GM12878 (cell line): ENCODE data around the gene WDSUB1. TPM values are rescaled to one million over a fixed set of nuclear protein-coding genes. Genes with fewer than 3 reads are reported as not detected.

ENCODE experiments used
- ATAC-seq: fragments of 200-7000 bp; cut with Tn5 transposase; 3 replicates; pipeline ENCODE4 v1.9.1; 2020; ENCODE audit warnings: mild to moderate bottlenecking, moderate library complexity
- BruUV-seq: library from RNA; stranded (reverse); fragments of 400-500 nt; replicated peaks from 2 replicates; lab custom pipeline; 2021; lab: Mats Ljungman, UMichigan
- CTCF ChIA-PET: fragments of 300-600 bp; sonication (Branson Sonifier 250); formaldehyde crosslinking; extraction: SDS; loops from one replicate; lab custom pipeline; 2021; ENCODE audit warnings: inconsistent platforms; lab: Yijun Ruan, JAX
- POLR2A ChIA-PET: fragments of 350-600 bp; formaldehyde crosslinking; extraction: SDS; loops from one replicate; lab custom pipeline; 2021; ENCODE audit warnings: inconsistent platforms; lab: Charles Lee
- RAD21 ChIA-PET: fragments of 300-600 bp; sonication (Branson Sonifier 250); formaldehyde crosslinking; loops from one replicate; lab custom pipeline; 2023; ENCODE audit warnings: antibody characterized with exemption; ENCODE audit not compliant: unreplicated experiment; lab: Charles Lee
- SMC1A ChIA-PET: fragments of 300-600 bp; sonication (Branson Sonifier 250); formaldehyde crosslinking; loops from one replicate; lab custom pipeline; 2023; ENCODE audit not compliant: unreplicated experiment, uncharacterized antibody; lab: Charles Lee
- DNase-seq: peaks from one replicate; pipeline ENCODE4 v3.0.0-alpha.2; 2011; ENCODE audit warnings: low read depth, low spot score
- FAIRE-seq: peaks from 3 replicates; lab custom pipeline; 2011; peaks lifted over from hg19 to GRCh38; lab: Jason Lieb, UNC
- H2AFZ ChIP-seq: 2 replicates; pipeline ENCODE4 v1.6.0; 2011; ENCODE audit warnings: low read depth, low read length, control low read depth; ENCODE audit not compliant: control insufficient read depth
- H3K27ac ChIP-seq: 2 replicates; pipeline ENCODE4 v1.5.1; 2011; ENCODE audit warnings: control low read depth; ENCODE audit not compliant: control insufficient read depth, insufficient read depth
- H3K27me3 ChIP-seq, 2 experiments: replicated peaks in 1 of 2; 2 replicates each; pipeline versions ENCODE4 v1.6.0 to v1.6.1; 2011; ENCODE audit warnings: low read length in 1 of 2; ENCODE audit not compliant: control insufficient read depth in 2 of 2, insufficient read depth in 2 of 2
- H3K36me3 ChIP-seq, 2 experiments: 2 replicates each; pipeline ENCODE4 v1.5.1; 2011; ENCODE audit warnings: low read length in 1 of 2; ENCODE audit not compliant: control insufficient read depth in 2 of 2, insufficient read depth in 2 of 2
- H3K4me1 ChIP-seq: 2 replicates; pipeline ENCODE4 v1.6.1; 2011; ENCODE audit warnings: mild to moderate bottlenecking, low read length, moderate library complexity, mixed read lengths; ENCODE audit not compliant: control insufficient read depth, insufficient read depth
- H3K4me2 ChIP-seq: 2 replicates; pipeline ENCODE4 v1.6.0; 2011; ENCODE audit warnings: control low read depth; ENCODE audit not compliant: control insufficient read depth, insufficient read depth
- H3K4me3 ChIP-seq: fragments of 200-600 bp; sonication (generic); 2 replicates; pipeline ENCODE4 v1.5.1; 2016
- H3K79me2 ChIP-seq: 2 replicates; pipeline ENCODE4 v1.6.0; 2011; ENCODE audit warnings: low read length; ENCODE audit not compliant: control insufficient read depth, insufficient read depth
- H3K9ac ChIP-seq: 2 replicates; pipeline ENCODE4 v1.8.0; 2011; ENCODE audit warnings: low read length, control low read depth, mixed read lengths; ENCODE audit not compliant: control insufficient read depth, insufficient read depth
- H3K9me3 ChIP-seq: replicated peaks from 3 replicates; pipeline ENCODE4 v1.5.1; 2011; ENCODE audit warnings: mild to moderate bottlenecking, low read length; ENCODE audit not compliant: control insufficient read depth, insufficient read depth
- H4K20me1 ChIP-seq: 2 replicates; pipeline ENCODE4 v1.6.0; 2011; ENCODE audit not compliant: control insufficient read depth, insufficient read depth
- DPF2 ChIP-seq: fragments of 450-650 bp; IDR thresholded peaks from 2 replicates; pipeline ENCODE4 v1.6.1; 2017; ENCODE audit warnings: mild to moderate bottlenecking
- HCFC1 ChIP-seq: fragments of 150-350 bp; IDR thresholded peaks from 2 replicates; pipeline ENCODE4 v1.6.1; 2014; ENCODE audit warnings: low read length
- MTA3 ChIP-seq: IDR thresholded peaks from 2 replicates; pipeline ENCODE4 v1.6.1; 2012; ENCODE audit warnings: low read length, inconsistent platforms, borderline replicate concordance
- NFIC ChIP-seq: IDR thresholded peaks from 2 replicates; pipeline ENCODE4 v1.6.1; 2012; ENCODE audit warnings: low read depth, mild to moderate bottlenecking, inconsistent platforms, low read length, moderate library complexity
- SIX5 ChIP-seq: IDR thresholded peaks from 2 replicates; pipeline ENCODE4 v1.6.1; 2011; ENCODE audit warnings: mild to moderate bottlenecking, low read depth, low read length, moderate library complexity; ENCODE audit not compliant: severe bottlenecking
- ZBED1 ChIP-seq: IDR thresholded peaks from 2 replicates; pipeline ENCODE4 v1.6.1; 2016; ENCODE audit warnings: borderline replicate concordance
- ZSCAN29 ChIP-seq: fragments of 450-650 bp; IDR thresholded peaks from 2 replicates; pipeline ENCODE4 v1.6.1; 2017; ENCODE audit warnings: mild to moderate bottlenecking, moderate library complexity
- ZZZ3 ChIP-seq: IDR thresholded peaks from 2 replicates; pipeline ENCODE4 v1.6.1; 2011; ENCODE audit warnings: low read depth; ENCODE audit not compliant: control insufficient read depth, insufficient read length
- WGBS: methylation state at CpG from one replicate; pipeline ENCODE4 v1.1.6; 2016; ENCODE audit warnings: low lambda C conversion rate; ENCODE audit not compliant: insufficient replicate concordance, insufficient coverage; ENCODE audit errors: missing lambda C conversion rate; 5-methylcytosine and 5-hydroxymethylcytosine counted together
- in situ Hi-C: fragments of 300-500 bp; cut with MboI; formaldehyde crosslinking; loops from 9 replicates; pipeline ENCODE4 v1.14.3; 2018; ENCODE audit warnings: mixed read lengths
- intact Hi-C: fragments of 100-400 bp; cut with micrococcal nuclease; formaldehyde crosslinking; loops from one replicate; pipeline ENCODE4 v1.14.2; 2022; ENCODE audit not compliant: unreplicated experiment
- polyA plus RNA-seq, 11 experiments: library from polyadenylated mRNA; depleted of rRNA in 4 of 11; unstranded in 6 of 11; stranded (reverse) in 5 of 11; fragments of >200 nt; fragmentation: Nextera tagmentation in 4 of 11; fragmentation: Illumina TruSeq in 1 of 11; extraction: Ambion mirVana in 4 of 11; extraction: Trizol in 1 of 11; gene quantifications; 1 replicate in 1 of 11; 2 replicates in 10 of 11; pipeline versions ENCODE4 v1.2.1 to v1.2.3, GENCODE V29; 2011 to 2016; ENCODE audit warnings: inconsistent platforms in 2 of 11, missing spikeins in 2 of 11, low read depth in 1 of 11
- total RNA-seq, 4 experiments: library from RNA; depleted of rRNA in 3 of 4; stranded (reverse); fragments of >200 nt in 3 of 4; fragmentation: Illumina TruSeq in 1 of 4; extraction: Trizol in 1 of 4; gene quantifications; 2 replicates each; pipeline versions ENCODE4 v1.2.1 to v1.2.3, GENCODE V29; 2013 to 2021
- TF ChIP-seq, protein P1 (sequence below): IDR thresholded peaks from 2 replicates; pipeline ENCODE4 v1.6.1; 2011; ENCODE audit warnings: borderline replicate concordance, low read depth, mild to moderate bottlenecking, moderate library complexity, mixed read lengths, low read length; ENCODE audit not compliant: insufficient read depth; ENCODE audit errors: extremely low read length
- TF ChIP-seq, protein P2 (sequence below): IDR thresholded peaks from 2 replicates; pipeline ENCODE4 v1.6.1; 2012; ENCODE audit warnings: low read depth, low read length, improper control_type of control experiment

WDSUB1 gene
- total and polyA plus RNA-seq, 10 of the 15 experiments (the other 5 are each of a cell fraction or from before 2014, with no cell fraction given): 4.4 to 12.7 (median 7.6) TPM

DNA sequence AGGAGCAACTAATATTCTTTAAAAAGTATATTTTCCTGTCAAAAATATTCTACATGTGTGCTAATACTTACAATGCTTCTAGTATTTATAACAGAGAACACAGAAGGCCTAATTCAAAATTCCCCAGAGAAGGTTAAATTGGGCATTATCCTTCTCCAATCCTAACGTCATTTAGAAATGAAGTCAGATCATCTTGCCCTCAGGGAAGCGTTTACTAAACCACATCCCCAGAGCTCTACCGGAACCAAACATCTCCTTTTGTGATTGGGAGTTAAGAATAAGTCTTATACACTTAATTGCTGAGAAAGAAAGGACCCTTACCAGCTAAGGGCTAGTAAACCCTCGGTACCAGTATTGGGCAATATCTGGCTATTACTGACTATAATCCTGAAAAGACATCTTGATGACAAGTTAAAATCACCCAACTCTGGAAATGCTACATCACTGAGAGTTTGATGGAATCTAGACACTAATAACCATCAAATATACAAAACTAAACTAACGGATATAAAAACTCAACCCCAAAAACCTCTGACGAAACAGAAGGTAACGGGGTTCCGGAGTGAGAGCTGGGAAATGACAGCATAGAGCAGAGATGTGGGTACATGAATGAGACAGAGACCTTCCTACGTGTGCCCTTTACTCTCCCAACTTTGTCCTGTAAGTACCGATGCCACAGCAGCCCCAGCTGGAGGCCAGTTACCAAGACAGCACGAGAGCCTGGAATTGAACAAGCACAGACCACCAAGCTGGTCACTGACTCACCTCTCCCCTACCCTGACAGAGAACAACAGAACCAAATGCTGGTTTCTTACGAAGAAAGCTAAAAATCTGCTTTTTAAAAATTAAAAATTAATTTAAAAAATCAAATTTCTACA is 35.0 kb downstream of the WDSUB1 start:
- Histone ChIP-seq H3K79me2 (no peaks in the 10 kb centered on the region), H3K27ac (no peak overlapping the region), H3K9me3 (no peaks in the 10 kb centered on the region; the same call in 1 of the 3 replicates), H3K36me3 (no peaks in the 10 kb centered on the region), H3K4me2 (no peak overlapping the region), H3K4me1 (peaks cover 3% of the 10 kb centered on the region; the same call in 1 of the 2 replicates), H3K9ac (no peak overlapping the region), H3K27me3 (no peaks in the 10 kb centered on the region), H4K20me1 (no peaks in the 10 kb centered on the region), H3K4me3 (no peak overlapping the region), H2AFZ (no peak overlapping the region)
- intact Hi-C loops: no loop called here
- no TSS peak for BruUV-seq
- in situ Hi-C loops: no loop called here
- ChIA-PET SMC1A (interaction anchor here (1.5 to 2.8 kb wide), 4 partner anchors 9 to 50 kb away, joined by 4 to 12 read pairs (median 5); no protein-coding TSS in a partner anchor), POLR2A (interaction anchor here (2.3 kb wide), 1 partner anchor 36 kb away, joined by 9 read pairs; no protein-coding TSS in a partner anchor), RAD21 (no interaction called here), CTCF (interaction anchor here (0.6 to 1.7 kb wide), 2 partner anchors 13 to 320 kb away, joined by 3 to 6 read pairs; no protein-coding TSS in a partner anchor)
- no peak for DNase-seq
- TF ChIP-seq ZBED1: no peak
- TF ChIP-seq NFIC: no peak
- TF ChIP-seq, protein P1, sequence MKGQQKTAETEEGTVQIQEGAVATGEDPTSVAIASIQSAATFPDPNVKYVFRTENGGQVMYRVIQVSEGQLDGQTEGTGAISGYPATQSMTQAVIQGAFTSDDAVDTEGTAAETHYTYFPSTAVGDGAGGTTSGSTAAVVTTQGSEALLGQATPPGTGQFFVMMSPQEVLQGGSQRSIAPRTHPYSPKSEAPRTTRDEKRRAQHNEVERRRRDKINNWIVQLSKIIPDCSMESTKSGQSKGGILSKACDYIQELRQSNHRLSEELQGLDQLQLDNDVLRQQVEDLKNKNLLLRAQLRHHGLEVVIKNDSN: no peak
- no peak for TF ChIP-seq MTA3
- TF ChIP-seq ZZZ3: no peak
- no peak for TF ChIP-seq SIX5
- TF ChIP-seq HCFC1: no peak
- TF ChIP-seq, protein P2, sequence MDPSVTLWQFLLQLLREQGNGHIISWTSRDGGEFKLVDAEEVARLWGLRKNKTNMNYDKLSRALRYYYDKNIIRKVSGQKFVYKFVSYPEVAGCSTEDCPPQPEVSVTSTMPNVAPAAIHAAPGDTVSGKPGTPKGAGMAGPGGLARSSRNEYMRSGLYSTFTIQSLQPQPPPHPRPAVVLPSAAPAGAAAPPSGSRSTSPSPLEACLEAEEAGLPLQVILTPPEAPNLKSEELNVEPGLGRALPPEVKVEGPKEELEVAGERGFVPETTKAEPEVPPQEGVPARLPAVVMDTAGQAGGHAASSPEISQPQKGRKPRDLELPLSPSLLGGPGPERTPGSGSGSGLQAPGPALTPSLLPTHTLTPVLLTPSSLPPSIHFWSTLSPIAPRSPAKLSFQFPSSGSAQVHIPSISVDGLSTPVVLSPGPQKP: no peak
- TF ChIP-seq DPF2: no peak
- no peak for TF ChIP-seq ZSCAN29
- ATAC-seq: no peak
- FAIRE-seq: no peak
- WGBS: 95% methylated on average over 12 of the region's 12 CpGs
